WERI-Rb-1 (cell line): ENCODE results near the gene VAT1.
"Not testable (repeated sequence)": the region's sequence is repeated elsewhere in the genome, so short reads cannot be mapped to it uniquely, and the experiment has no call there.

Source experiments
- DNase-seq: peaks from one replicate; pipeline ENCODE4 v3.0.0-alpha.2; 2020
- H3K27ac ChIP-seq: fragments of 250-450 bp; sonication (Bioruptor Pico); 2 replicates; pipeline ENCODE4 v1.5.1; 2020; ENCODE audit warnings: mild to moderate bottlenecking, moderate library complexity
- H3K27me3 ChIP-seq: fragments of 250-450 bp; sonication (Bioruptor Pico); 2 replicates; pipeline ENCODE4 v1.5.1; 2021; ENCODE audit warnings: mild to moderate bottlenecking, low read depth, moderate library complexity; ENCODE audit not compliant: insufficient read depth, severe bottlenecking
- H3K36me3 ChIP-seq: fragments of 250-450 bp; sonication (Bioruptor Pico); 2 replicates; pipeline ENCODE4 v1.5.1; 2020; ENCODE audit warnings: mild to moderate bottlenecking, moderate library complexity
- H3K4me3 ChIP-seq: 2 replicates; pipeline ENCODE4 v1.5.1; 2011; ENCODE audit warnings: low read depth, mild to moderate bottlenecking, control low read depth, low read length
- H3K9me3 ChIP-seq: fragments of 250-450 bp; sonication (Bioruptor Pico); 2 replicates; pipeline ENCODE4 v1.5.1; 2021; ENCODE audit warnings: mild to moderate bottlenecking, moderate library complexity; ENCODE audit not compliant: severe bottlenecking
- TF ChIP-seq, protein P1 (sequence below): IDR thresholded peaks from 2 replicates; pipeline ENCODE4 v1.5.1; 2011; ENCODE audit warnings: low read depth, mild to moderate bottlenecking, control low read depth, inconsistent platforms, low read length

VAT1 gene

DNA sequence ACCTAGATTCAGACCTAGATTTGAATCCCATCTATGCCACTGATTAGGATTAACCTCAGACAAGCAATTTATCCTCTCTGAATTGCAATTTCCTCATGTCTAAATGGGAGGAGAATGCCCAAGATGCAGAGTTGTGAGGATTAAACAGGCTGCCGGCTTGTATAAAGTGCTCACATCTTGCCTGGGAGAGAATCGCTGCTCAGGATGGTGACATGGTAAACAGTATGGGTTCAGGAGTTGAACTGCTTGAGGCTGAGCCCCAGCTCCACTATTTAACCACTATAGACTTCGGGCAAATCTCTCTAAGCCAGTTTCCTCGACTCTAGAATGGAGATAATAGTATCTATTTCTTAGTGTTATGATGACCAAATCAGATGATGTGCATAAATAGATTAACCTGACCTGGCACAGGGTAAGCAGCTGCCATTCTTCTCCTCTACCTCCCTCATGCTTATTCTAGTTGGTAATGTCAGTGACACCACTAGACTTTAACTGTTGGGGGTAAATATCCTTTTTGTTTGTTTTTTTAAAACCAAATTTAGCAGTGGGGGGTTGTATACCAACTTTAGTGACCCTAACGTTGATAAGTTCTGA, 24.7 kb downstream of the VAT1 start:
- H3K27me3 ChIP-seq = no peaks in the 10 kb centered on the region
- TF ChIP-seq, protein P1, sequence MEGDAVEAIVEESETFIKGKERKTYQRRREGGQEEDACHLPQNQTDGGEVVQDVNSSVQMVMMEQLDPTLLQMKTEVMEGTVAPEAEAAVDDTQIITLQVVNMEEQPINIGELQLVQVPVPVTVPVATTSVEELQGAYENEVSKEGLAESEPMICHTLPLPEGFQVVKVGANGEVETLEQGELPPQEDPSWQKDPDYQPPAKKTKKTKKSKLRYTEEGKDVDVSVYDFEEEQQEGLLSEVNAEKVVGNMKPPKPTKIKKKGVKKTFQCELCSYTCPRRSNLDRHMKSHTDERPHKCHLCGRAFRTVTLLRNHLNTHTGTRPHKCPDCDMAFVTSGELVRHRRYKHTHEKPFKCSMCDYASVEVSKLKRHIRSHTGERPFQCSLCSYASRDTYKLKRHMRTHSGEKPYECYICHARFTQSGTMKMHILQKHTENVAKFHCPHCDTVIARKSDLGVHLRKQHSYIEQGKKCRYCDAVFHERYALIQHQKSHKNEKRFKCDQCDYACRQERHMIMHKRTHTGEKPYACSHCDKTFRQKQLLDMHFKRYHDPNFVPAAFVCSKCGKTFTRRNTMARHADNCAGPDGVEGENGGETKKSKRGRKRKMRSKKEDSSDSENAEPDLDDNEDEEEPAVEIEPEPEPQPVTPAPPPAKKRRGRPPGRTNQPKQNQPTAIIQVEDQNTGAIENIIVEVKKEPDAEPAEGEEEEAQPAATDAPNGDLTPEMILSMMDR = no peak
- peak overlapping the region; percentile 85 for H3K4me3 ChIP-seq
- peak; percentile 51 for DNase-seq
- H3K27ac ChIP-seq = peak overlapping the region; percentile 55
- H3K9me3 ChIP-seq = no peaks in the 10 kb centered on the region
- H3K36me3 ChIP-seq = peaks cover 52% of the 10 kb centered on the region

GRCh38 chr17:42993913-42994312, 28.3 kb downstream of the VAT1 start:
- DNase-seq, H3K27me3 ChIP-seq, H3K4me3 ChIP-seq, H3K9me3 ChIP-seq, H3K27ac ChIP-seq: not testable (repeated sequence)
- H3K36me3 ChIP-seq = peaks cover 51% of the 10 kb centered on the region

DNA sequence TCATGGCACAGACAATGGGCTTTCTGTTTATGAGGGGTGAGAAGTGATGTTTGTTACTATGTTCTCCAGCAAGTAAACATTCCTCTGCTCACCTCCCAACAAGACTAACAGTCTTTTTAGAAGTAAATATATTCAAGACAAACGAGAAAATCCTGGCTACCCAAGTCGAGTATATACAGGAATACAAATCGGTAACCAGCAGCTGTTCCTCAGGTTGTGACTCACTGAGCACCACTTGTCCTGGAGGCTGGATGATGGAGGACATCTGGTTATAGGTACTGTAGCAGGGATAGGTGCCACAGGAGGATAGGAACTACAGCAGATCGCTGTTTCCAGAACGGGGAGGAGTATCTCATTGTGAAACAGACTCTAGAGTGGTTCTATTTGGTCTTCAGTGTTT, 29.3 kb downstream of the VAT1 start:
- no peak for DNase-seq
- Histone ChIP-seq H3K36me3 (peaks cover 57% of the 10 kb centered on the region), H3K27me3 (no peaks in the 10 kb centered on the region), H3K4me3 (no peak overlapping the region), H3K27ac (no peak overlapping the region), H3K9me3 (no peaks in the 10 kb centered on the region)
- TF ChIP-seq, protein P1 = no peak

DNA sequence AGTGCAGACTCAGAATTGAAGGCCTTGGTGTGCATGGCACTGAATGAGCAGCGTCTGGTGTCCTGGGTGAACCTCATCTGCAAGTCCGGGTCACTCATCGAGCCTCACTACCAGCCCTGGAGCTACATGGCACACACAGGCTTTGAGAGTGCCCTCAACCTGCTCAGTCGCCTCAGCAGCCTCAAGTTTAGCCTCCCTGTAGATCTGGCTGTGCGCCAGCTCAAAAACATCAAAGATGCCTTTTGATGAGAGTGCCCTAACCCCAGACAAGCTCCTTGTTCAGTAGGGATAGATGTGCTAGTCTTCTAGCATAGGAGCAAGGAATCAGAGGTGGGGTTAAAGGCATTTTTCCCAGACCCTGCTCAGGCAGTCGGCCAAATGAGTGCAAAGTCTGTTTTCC, 30.7 kb downstream of the VAT1 start:
- no peak overlapping the region for H3K4me3 ChIP-seq
- DNase-seq = no peak
- peaks cover 71% of the 10 kb centered on the region for H3K36me3 ChIP-seq
- no peak overlapping the region for H3K27ac ChIP-seq
- H3K27me3 ChIP-seq = no peaks in the 10 kb centered on the region
- TF ChIP-seq, protein P1 = no peak
- no peaks in the 10 kb centered on the region for H3K9me3 ChIP-seq

- Histone ChIP-seq H3K9me3 (no peaks in the 10 kb centered on the region), H3K27me3 (no peaks in the 10 kb centered on the region), H3K27ac (no peak overlapping the region), H3K4me3 (no peak overlapping the region), H3K36me3 (peaks cover 84% of the 10 kb centered on the region)
- TF ChIP-seq, protein P1 = no peak
- DNase-seq = no peak
Observed at GRCh38 chr17:42989726-42990652, 32.2 kb downstream of the VAT1 start.

- no peak overlapping the region for H3K4me3 ChIP-seq
- peaks cover 90% of the 10 kb centered on the region for H3K36me3 ChIP-seq
- no peak overlapping the region for H3K27ac ChIP-seq
Observed at GRCh38 chr17:42989141-42989540, 33.0 kb downstream of the VAT1 start.

More at GRCh38 chr17:42989141-42989540, 33.0 kb downstream of the VAT1 start:
- Histone ChIP-seq H3K27me3 (no peaks in the 10 kb centered on the region), H3K9me3 (no peaks in the 10 kb centered on the region)
- TF ChIP-seq, protein P1 = no peak
- no peak for DNase-seq
